ENCODE data around the gene DDA1. TPM values are rescaled to one million over a fixed set of nuclear protein-coding genes. Genes with fewer than 3 reads are reported as not detected.

Gene DDA1
- total and polyA plus RNA-seq, 2 of the 13 experiments (the other 11 are each of a cell fraction or from before 2014, with no cell fraction given): 24.5 to 26.0 TPM

- TF ChIP-seq NR0B2 (CRISPR knock-in tag; IDR thresholded peaks at IDR 0.05) (peak; percentile 55; the same call in 1 of the 2 replicates), DRAP1 (CRISPR knock-in tag; IDR thresholded peaks at IDR 0.05) (peak; percentile 97), ZNF768 (CRISPR knock-in tag; IDR thresholded peaks at IDR 0.05) (peak; percentile 45; the same call in 1 of the 2 replicates), AGO2 (optimal IDR thresholded peaks at IDR 0.05; ENCODE audit: low read depth, low read length) (no peak), ZBTB25 (CRISPR knock-in tag; IDR thresholded peaks at IDR 0.05) (no peak; the same call in 1 of the 2 replicates), NFIB (CRISPR knock-in tag; IDR thresholded peaks at IDR 0.05; ENCODE audit: borderline replicate concordance) (no peak), NFATC3 (CRISPR knock-in tag; IDR thresholded peaks at IDR 0.05) (peak; percentile 77; the same call in 1 of the 2 replicates), REL (CRISPR knock-in tag; conservative IDR thresholded peaks at IDR 0.05) (0 out of 2 replicates have a peak, but pooled peaks have one; percentile 25), RARG (CRISPR knock-in tag; IDR thresholded peaks at IDR 0.05; ENCODE audit: low read depth) (no peak), MTF1 (CRISPR knock-in tag; IDR thresholded peaks at IDR 0.05) (no peak), GATAD1 (CRISPR knock-in tag; IDR thresholded peaks at IDR 0.05) (peak; percentile 95), RXRB (CRISPR knock-in tag; IDR thresholded peaks at IDR 0.05; ENCODE audit: borderline replicate concordance) (peak; percentile 36; the same call in 1 of the 2 replicates), ZFP90 (CRISPR knock-in tag; IDR thresholded peaks at IDR 0.05; ENCODE audit: borderline replicate concordance) (no peak; the same call in 1 of the 2 replicates), TEF (CRISPR knock-in tag; IDR thresholded peaks at IDR 0.05) (0 out of 2 replicates have a peak, but pooled peaks have one; percentile 45), ZNF335 (CRISPR knock-in tag; IDR thresholded peaks at IDR 0.05) (peak; percentile 61; the same call in 1 of the 2 replicates), KLF11 (CRISPR knock-in tag; IDR thresholded peaks at IDR 0.05) (no peak), E2F1 (CRISPR knock-in tag; IDR thresholded peaks at IDR 0.05) (peak; percentile 95), HIC2 (CRISPR knock-in tag; IDR thresholded peaks at IDR 0.05; ENCODE audit: low read depth) (no peak), ZNF326 (CRISPR knock-in tag; IDR thresholded peaks at IDR 0.05; ENCODE audit: borderline replicate concordance) (no peak), UBTF (CRISPR knock-in tag; IDR thresholded peaks at IDR 0.05) (no peak; the same call in 1 of the 2 replicates), JUN (CRISPR knock-in tag; IDR thresholded peaks at IDR 0.05) (0 out of 2 replicates have a peak, but pooled peaks have one; percentile 48)
These were observed 27.7 kb downstream of the DDA1 start, which contains the start of gene GTPBP3 (continued) for GRCh38 chr19:17336872-17337674.
